ENCODE measurements around the gene CNTNAP5. TPM values are rescaled to one million over a fixed set of nuclear protein-coding genes. Genes with fewer than 3 reads are reported as not detected.

Gene CNTNAP5
- total and polyA plus RNA-seq, 4 donors: not detected

- TF ChIP-seq, protein P1, sequence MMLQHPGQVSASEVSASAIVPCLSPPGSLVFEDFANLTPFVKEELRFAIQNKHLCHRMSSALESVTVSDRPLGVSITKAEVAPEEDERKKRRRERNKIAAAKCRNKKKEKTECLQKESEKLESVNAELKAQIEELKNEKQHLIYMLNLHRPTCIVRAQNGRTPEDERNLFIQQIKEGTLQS (IDR thresholded peaks at IDR 0.05): no peak
- no peak for TF ChIP-seq JUND (IDR thresholded peaks at IDR 0.05)
- TF ChIP-seq EGR1 (IDR thresholded peaks at IDR 0.05; ENCODE audit: low read depth in 2 of 2): no peak
- TF ChIP-seq HNF4A (conservative IDR thresholded peaks at IDR 0.05): no peak
- TF ChIP-seq FOXA1 (IDR thresholded peaks at IDR 0.05): no peak
- no peak for TF ChIP-seq RAD21 (IDR thresholded peaks at IDR 0.05)
- no peak for TF ChIP-seq HNF4G (IDR thresholded peaks at IDR 0.05)
- TF ChIP-seq, protein P2, sequence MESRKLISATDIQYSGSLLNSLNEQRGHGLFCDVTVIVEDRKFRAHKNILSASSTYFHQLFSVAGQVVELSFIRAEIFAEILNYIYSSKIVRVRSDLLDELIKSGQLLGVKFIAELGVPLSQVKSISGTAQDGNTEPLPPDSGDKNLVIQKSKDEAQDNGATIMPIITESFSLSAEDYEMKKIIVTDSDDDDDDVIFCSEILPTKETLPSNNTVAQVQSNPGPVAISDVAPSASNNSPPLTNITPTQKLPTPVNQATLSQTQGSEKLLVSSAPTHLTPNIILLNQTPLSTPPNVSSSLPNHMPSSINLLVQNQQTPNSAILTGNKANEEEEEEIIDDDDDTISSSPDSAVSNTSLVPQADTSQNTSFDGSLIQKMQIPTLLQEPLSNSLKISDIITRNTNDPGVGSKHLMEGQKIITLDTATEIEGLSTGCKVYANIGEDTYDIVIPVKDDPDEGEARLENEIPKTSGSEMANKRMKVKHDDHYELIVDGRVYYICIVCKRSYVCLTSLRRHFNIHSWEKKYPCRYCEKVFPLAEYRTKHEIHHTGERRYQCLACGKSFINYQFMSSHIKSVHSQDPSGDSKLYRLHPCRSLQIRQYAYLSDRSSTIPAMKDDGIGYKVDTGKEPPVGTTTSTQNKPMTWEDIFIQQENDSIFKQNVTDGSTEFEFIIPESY (IDR thresholded peaks at IDR 0.05): no peak
Measured at GRCh38 chr2:124561486-124561885, 536.4 kb downstream of the CNTNAP5 start (continued).

DNA sequence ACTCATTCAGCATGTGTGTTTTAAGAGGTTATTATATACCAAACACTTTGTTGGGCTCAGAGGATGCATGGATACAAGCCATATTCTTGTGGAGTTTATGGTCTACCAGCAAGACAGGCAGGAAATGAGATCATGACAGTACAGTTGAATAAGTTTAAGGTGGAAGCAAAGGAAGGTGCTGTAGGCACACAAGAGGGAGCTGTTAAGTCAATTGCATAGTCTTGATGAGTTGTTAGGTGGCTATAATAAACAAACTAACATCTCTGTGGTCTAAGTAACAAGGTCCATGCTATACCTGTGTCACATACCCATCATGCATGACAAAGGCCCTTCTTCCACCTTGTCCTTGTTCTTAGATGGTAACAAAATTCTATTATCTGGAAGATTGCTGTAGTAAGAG, 538.3 kb downstream of the CNTNAP5 start:
- no peak overlapping the region for H3K27ac ChIP-seq (ENCODE audit: low read depth in 1 of 2, low read length in 2 of 2)
- H3K4me3 ChIP-seq (ENCODE audit: low read depth in 1 of 3, low read length in 3 of 3): no peak overlapping the region
- TF ChIP-seq FOXA2 (IDR thresholded peaks at IDR 0.05): no peak
- peak in 1 of 2 donors; percentile 37 for TF ChIP-seq RAD21 (IDR thresholded peaks at IDR 0.05)
- H3K4me1 ChIP-seq (ENCODE audit: control insufficient read depth in 4 of 4, insufficient read depth in 4 of 4, low read length in 3 of 4): peaks cover 0 to 12% (median 6%) of the 10 kb centered on the region in 4 donors
- no peaks in the 10 kb centered on the region for H3K27me3 ChIP-seq (ENCODE audit: control insufficient read depth in 4 of 4, insufficient read depth in 4 of 4, low read length in 3 of 4)
- DNase-seq (ENCODE audit: low spot score): no peak
- no peaks in the 10 kb centered on the region for H3K36me3 ChIP-seq (ENCODE audit: control insufficient read depth in 4 of 4, insufficient read depth in 3 of 4, low read depth in 1 of 4, low read length in 3 of 4)
- no peaks in the 10 kb centered on the region for H3K9me3 ChIP-seq (ENCODE audit: control insufficient read depth in 4 of 4, low read length in 3 of 4)
- no peak overlapping the region for H3K9ac ChIP-seq (ENCODE audit: low read depth in 1 of 2, low read length in 2 of 2)

DNA sequence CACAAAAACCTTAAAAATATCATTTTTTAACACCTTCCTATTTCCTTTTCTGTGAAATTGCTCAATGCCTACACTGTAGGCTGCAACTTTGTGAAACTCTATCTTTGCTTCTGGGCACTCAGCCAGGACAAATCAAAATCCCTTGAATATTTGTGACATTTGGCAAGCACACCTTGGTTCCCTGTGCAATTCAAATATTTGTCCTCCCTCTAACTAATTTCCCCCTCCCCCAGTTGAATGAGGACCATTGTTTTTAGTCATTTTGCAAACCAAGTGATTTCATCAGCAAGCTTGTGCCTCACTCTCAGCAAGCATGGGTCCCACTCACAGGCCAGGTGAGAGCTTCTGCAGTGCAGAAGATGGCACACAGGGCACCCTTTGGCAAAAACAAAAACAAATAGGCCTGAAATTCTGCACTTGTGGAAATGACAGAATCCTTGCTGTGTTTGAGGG, 541.5 kb downstream of the CNTNAP5 start:
- no peaks in the 10 kb centered on the region for H3K36me3 ChIP-seq (ENCODE audit: control insufficient read depth in 4 of 4, insufficient read depth in 3 of 4, low read depth in 1 of 4, low read length in 3 of 4)
- H3K27me3 ChIP-seq (ENCODE audit: control insufficient read depth in 4 of 4, insufficient read depth in 4 of 4, low read length in 3 of 4): no peaks in the 10 kb centered on the region
- DNase-seq (ENCODE audit: low spot score): no peak
- no peak overlapping the region for H3K27ac ChIP-seq (ENCODE audit: low read depth in 1 of 2, low read length in 2 of 2)
- H3K4me1 ChIP-seq (ENCODE audit: control insufficient read depth in 4 of 4, insufficient read depth in 4 of 4, low read length in 3 of 4): peaks cover 0 to 19% (median 6%) of the 10 kb centered on the region in 4 donors
- H3K4me3 ChIP-seq (ENCODE audit: low read depth in 1 of 3, low read length in 3 of 3): no peak overlapping the region
- TF ChIP-seq HNF4A (conservative IDR thresholded peaks at IDR 0.05) (peak; percentile 50 to 84), FOXA1 (IDR thresholded peaks at IDR 0.05) (peak; percentile 81), TAF1 (conservative IDR thresholded peaks at IDR 0.05) (no peak), GABPA (IDR thresholded peaks at IDR 0.05 in 1 of 2, conservative IDR thresholded peaks at IDR 0.05 in 1 of 2) (peak in 1 of 2 donors; percentile 42), YY1 (IDR thresholded peaks at IDR 0.05) (peak; percentile 68), HNF4G (IDR thresholded peaks at IDR 0.05) (no peak), EGR1 (IDR thresholded peaks at IDR 0.05; ENCODE audit: low read depth in 2 of 2) (peak in 1 of 2 donors; percentile 71), RXRA (IDR thresholded peaks at IDR 0.05) (peak; percentile 34 to 87), SP1 (IDR thresholded peaks at IDR 0.05) (peak; percentile 46), JUND (IDR thresholded peaks at IDR 0.05) (peak; percentile 25 to 86), RAD21 (IDR thresholded peaks at IDR 0.05) (peak; percentile 47 to 62), FOXA2 (IDR thresholded peaks at IDR 0.05) (peak; percentile 67)
- TF ChIP-seq, protein P3, sequence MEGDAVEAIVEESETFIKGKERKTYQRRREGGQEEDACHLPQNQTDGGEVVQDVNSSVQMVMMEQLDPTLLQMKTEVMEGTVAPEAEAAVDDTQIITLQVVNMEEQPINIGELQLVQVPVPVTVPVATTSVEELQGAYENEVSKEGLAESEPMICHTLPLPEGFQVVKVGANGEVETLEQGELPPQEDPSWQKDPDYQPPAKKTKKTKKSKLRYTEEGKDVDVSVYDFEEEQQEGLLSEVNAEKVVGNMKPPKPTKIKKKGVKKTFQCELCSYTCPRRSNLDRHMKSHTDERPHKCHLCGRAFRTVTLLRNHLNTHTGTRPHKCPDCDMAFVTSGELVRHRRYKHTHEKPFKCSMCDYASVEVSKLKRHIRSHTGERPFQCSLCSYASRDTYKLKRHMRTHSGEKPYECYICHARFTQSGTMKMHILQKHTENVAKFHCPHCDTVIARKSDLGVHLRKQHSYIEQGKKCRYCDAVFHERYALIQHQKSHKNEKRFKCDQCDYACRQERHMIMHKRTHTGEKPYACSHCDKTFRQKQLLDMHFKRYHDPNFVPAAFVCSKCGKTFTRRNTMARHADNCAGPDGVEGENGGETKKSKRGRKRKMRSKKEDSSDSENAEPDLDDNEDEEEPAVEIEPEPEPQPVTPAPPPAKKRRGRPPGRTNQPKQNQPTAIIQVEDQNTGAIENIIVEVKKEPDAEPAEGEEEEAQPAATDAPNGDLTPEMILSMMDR (IDR thresholded peaks at IDR 0.05; ENCODE audit: low read depth, low read length, missing input control): no peak
- TF ChIP-seq, protein P4, sequence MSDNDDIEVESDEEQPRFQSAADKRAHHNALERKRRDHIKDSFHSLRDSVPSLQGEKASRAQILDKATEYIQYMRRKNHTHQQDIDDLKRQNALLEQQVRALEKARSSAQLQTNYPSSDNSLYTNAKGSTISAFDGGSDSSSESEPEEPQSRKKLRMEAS (IDR thresholded peaks at IDR 0.05): peak; percentile 79
- TF ChIP-seq, protein P1 (IDR thresholded peaks at IDR 0.05): peak; percentile 81
- TF ChIP-seq, protein P2 (IDR thresholded peaks at IDR 0.05): peak; percentile 87
- H3K9me3 ChIP-seq (ENCODE audit: control insufficient read depth in 4 of 4, low read length in 3 of 4): no peaks in the 10 kb centered on the region
- no peak overlapping the region for H3K9ac ChIP-seq (ENCODE audit: low read depth in 1 of 2, low read length in 2 of 2)
